ENCODE results near the gene TNFRSF4. TPM values are rescaled to one million over a fixed set of nuclear protein-coding genes. Genes with fewer than 3 reads are reported as not detected.

The TNFRSF4 gene
- total and polyA plus RNA-seq, 9 of the 15 experiments (the other 6 are each of a cell fraction or from before 2014, with no cell fraction given), result 0.07 to 0.44 (median 0.19) TPM; not detected in 5

DNA sequence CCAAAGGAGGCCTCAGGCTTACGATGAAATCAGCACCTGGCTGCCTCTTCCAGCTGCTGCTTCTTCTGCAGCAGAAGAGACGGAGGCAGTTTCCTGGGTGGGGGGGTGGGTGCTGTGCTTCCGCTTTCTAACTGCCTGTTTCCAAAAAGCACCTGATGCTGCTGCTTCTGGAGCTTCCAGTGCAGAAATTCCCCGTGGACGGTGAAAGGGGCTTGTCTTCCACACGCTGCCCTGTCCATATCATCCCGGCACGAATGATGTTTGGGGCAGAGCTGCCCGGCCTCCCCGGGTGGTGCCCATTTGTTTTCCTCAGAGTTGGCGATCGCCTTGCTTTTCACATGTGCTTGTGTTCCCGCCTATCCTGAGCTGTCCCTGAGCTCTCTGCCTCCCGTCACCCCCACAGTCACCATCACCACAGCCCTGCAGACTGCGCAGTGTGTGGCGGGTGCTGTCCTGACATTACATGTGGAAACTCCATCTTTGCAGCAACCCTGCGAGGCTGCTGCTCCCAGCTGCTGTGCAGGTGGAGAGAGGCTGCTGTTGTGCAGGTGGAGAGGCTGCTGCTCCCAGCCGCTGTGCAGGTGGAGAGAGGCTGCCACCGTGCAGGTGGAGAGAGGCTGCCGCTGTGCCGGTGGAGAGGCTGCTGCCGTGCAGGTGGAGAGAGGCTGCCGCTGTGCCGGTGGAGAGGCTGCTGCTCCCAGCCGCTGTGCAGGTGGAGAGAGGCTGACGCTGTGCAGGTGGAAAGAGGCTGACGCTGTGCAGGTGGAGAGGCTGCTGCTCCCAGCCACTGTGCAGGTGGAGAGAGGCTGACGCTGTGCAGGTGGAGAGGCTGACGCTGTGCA lies 38.5 kb downstream of the TNFRSF4 start (continued):
- TF ChIP-seq, protein P1, sequence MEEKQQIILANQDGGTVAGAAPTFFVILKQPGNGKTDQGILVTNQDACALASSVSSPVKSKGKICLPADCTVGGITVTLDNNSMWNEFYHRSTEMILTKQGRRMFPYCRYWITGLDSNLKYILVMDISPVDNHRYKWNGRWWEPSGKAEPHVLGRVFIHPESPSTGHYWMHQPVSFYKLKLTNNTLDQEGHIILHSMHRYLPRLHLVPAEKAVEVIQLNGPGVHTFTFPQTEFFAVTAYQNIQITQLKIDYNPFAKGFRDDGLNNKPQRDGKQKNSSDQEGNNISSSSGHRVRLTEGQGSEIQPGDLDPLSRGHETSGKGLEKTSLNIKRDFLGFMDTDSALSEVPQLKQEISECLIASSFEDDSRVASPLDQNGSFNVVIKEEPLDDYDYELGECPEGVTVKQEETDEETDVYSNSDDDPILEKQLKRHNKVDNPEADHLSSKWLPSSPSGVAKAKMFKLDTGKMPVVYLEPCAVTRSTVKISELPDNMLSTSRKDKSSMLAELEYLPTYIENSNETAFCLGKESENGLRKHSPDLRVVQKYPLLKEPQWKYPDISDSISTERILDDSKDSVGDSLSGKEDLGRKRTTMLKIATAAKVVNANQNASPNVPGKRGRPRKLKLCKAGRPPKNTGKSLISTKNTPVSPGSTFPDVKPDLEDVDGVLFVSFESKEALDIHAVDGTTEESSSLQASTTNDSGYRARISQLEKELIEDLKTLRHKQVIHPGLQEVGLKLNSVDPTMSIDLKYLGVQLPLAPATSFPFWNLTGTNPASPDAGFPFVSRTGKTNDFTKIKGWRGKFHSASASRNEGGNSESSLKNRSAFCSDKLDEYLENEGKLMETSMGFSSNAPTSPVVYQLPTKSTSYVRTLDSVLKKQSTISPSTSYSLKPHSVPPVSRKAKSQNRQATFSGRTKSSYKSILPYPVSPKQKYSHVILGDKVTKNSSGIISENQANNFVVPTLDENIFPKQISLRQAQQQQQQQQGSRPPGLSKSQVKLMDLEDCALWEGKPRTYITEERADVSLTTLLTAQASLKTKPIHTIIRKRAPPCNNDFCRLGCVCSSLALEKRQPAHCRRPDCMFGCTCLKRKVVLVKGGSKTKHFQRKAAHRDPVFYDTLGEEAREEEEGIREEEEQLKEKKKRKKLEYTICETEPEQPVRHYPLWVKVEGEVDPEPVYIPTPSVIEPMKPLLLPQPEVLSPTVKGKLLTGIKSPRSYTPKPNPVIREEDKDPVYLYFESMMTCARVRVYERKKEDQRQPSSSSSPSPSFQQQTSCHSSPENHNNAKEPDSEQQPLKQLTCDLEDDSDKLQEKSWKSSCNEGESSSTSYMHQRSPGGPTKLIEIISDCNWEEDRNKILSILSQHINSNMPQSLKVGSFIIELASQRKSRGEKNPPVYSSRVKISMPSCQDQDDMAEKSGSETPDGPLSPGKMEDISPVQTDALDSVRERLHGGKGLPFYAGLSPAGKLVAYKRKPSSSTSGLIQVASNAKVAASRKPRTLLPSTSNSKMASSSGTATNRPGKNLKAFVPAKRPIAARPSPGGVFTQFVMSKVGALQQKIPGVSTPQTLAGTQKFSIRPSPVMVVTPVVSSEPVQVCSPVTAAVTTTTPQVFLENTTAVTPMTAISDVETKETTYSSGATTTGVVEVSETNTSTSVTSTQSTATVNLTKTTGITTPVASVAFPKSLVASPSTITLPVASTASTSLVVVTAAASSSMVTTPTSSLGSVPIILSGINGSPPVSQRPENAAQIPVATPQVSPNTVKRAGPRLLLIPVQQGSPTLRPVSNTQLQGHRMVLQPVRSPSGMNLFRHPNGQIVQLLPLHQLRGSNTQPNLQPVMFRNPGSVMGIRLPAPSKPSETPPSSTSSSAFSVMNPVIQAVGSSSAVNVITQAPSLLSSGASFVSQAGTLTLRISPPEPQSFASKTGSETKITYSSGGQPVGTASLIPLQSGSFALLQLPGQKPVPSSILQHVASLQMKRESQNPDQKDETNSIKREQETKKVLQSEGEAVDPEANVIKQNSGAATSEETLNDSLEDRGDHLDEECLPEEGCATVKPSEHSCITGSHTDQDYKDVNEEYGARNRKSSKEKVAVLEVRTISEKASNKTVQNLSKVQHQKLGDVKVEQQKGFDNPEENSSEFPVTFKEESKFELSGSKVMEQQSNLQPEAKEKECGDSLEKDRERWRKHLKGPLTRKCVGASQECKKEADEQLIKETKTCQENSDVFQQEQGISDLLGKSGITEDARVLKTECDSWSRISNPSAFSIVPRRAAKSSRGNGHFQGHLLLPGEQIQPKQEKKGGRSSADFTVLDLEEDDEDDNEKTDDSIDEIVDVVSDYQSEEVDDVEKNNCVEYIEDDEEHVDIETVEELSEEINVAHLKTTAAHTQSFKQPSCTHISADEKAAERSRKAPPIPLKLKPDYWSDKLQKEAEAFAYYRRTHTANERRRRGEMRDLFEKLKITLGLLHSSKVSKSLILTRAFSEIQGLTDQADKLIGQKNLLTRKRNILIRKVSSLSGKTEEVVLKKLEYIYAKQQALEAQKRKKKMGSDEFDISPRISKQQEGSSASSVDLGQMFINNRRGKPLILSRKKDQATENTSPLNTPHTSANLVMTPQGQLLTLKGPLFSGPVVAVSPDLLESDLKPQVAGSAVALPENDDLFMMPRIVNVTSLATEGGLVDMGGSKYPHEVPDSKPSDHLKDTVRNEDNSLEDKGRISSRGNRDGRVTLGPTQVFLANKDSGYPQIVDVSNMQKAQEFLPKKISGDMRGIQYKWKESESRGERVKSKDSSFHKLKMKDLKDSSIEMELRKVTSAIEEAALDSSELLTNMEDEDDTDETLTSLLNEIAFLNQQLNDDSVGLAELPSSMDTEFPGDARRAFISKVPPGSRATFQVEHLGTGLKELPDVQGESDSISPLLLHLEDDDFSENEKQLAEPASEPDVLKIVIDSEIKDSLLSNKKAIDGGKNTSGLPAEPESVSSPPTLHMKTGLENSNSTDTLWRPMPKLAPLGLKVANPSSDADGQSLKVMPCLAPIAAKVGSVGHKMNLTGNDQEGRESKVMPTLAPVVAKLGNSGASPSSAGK (IDR thresholded peaks at IDR 0.05), result peak; percentile 80
- TF ChIP-seq GATAD2A (IDR thresholded peaks at IDR 0.05) (no peak), ASH1L (IDR thresholded peaks at IDR 0.05; ENCODE audit: borderline replicate concordance, low read depth, partially characterized antibody) (no peak), HDAC2 (IDR thresholded peaks at IDR 0.05) (no peak), TAF1 (IDR thresholded peaks at IDR 0.05; ENCODE audit: control insufficient read depth, extremely low read depth, insufficient read depth, low read length, severe bottlenecking) (no peak), ZNF232 (CRISPR knock-in tag; IDR thresholded peaks at IDR 0.05) (0 out of 2 replicates have a peak, but pooled peaks have one; percentile 63), BRD4 (IDR thresholded peaks at IDR 0.05) (no peak), ZNF764 (CRISPR knock-in tag; IDR thresholded peaks at IDR 0.05; ENCODE audit: low read depth) (no peak), TGIF2 (CRISPR knock-in tag; IDR thresholded peaks at IDR 0.05) (no peak), TCFL5 (CRISPR knock-in tag; conservative IDR thresholded peaks at IDR 0.05) (no peak), KLF10 (CRISPR knock-in tag; IDR thresholded peaks at IDR 0.05) (no peak)
- TF ChIP-seq, protein P2, sequence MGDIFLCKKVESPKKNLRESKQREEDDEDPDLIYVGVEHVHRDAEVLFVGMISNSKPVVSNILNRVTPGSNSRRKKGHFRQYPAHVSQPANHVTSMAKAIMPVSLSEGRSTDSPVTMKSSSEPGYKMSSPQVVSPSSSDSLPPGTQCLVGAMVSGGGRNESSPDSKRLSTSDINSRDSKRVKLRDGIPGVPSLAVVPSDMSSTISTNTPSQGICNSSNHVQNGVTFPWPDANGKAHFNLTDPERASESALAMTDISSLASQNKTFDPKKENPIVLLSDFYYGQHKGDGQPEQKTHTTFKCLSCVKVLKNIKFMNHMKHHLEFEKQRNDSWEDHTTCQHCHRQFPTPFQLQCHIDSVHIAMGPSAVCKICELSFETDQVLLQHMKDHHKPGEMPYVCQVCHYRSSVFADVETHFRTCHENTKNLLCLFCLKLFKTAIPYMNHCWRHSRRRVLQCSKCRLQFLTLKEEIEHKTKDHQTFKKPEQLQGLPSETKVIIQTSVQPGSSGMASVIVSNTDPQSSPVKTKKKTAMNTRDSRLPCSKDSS (IDR thresholded peaks at IDR 0.05; ENCODE audit: low read depth, partially characterized antibody), result no peak
- TF ChIP-seq, protein P3, sequence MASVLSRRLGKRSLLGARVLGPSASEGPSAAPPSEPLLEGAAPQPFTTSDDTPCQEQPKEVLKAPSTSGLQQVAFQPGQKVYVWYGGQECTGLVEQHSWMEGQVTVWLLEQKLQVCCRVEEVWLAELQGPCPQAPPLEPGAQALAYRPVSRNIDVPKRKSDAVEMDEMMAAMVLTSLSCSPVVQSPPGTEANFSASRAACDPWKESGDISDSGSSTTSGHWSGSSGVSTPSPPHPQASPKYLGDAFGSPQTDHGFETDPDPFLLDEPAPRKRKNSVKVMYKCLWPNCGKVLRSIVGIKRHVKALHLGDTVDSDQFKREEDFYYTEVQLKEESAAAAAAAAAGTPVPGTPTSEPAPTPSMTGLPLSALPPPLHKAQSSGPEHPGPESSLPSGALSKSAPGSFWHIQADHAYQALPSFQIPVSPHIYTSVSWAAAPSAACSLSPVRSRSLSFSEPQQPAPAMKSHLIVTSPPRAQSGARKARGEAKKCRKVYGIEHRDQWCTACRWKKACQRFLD (CRISPR knock-in tag; IDR thresholded peaks at IDR 0.05), result no peak

All from K562 (cell line).